IMR-90 (cell line): ENCODE data around the gene ACOT7. TPM values are rescaled to one million over a fixed set of nuclear protein-coding genes. Genes with fewer than 3 reads are reported as not detected.

Experiments
- ATAC-seq: fragments of 200-7000 bp; cut with Tn5 transposase; 2 replicates; pipeline ENCODE4 v1.9.1; 2020; ENCODE audit warnings: low read depth, mild to moderate bottlenecking, moderate library complexity
- BruUV-seq: library from RNA; stranded (reverse); fragments of 400-500 nt; replicated peaks from 2 replicates; lab custom pipeline; 2021; lab: Mats Ljungman, UMichigan
- CTCF ChIA-PET: fragments of 300-600 bp; formaldehyde crosslinking; extraction: SDS; loops from one replicate; lab custom pipeline; 2021; ENCODE audit warnings: antibody characterized with exemption; lab: Yijun Ruan, JAX
- POLR2A ChIA-PET: fragments of 300-600 bp; sonication (Branson Sonifier 250); formaldehyde crosslinking; loops from one replicate; lab custom pipeline; 2022; ENCODE audit warnings: antibody characterized with exemption; ENCODE audit not compliant: unreplicated experiment; lab: Charles Lee
- DNase-seq: peaks from one replicate; pipeline ENCODE4 v3.0.0; 2013
- H2AFZ ChIP-seq: replicated peaks from 2 replicates; pipeline ENCODE3; 2013; ENCODE audit warnings: low read length, mild to moderate bottlenecking; ENCODE audit not compliant: poor library complexity
- H2AK5ac ChIP-seq: 2 replicates; pipeline ENCODE4 v1.6.1; 2013; ENCODE audit warnings: low read depth, low read length, inconsistent platforms
- H2AK9ac ChIP-seq: replicated peaks from 2 replicates; pipeline ENCODE3; 2013; ENCODE audit warnings: mild to moderate bottlenecking, low read depth, low read length, moderate library complexity; ENCODE audit not compliant: poor library complexity
- H2BK120ac ChIP-seq: 2 replicates; pipeline ENCODE4 v1.6.1; 2013; ENCODE audit warnings: low read depth, low read length, inconsistent platforms
- H2BK15ac ChIP-seq: 3 replicates; pipeline ENCODE4 v1.6.1; 2013; ENCODE audit warnings: low read depth, low read length, inconsistent platforms
- H2BK20ac ChIP-seq: 2 replicates; pipeline ENCODE4 v1.6.1; 2013; ENCODE audit warnings: low read depth, mild to moderate bottlenecking, inconsistent platforms, low read length, moderate library complexity
- H2BK5ac ChIP-seq: 2 replicates; pipeline ENCODE4 v1.6.1; 2013; ENCODE audit warnings: mild to moderate bottlenecking, low read depth, low read length, inconsistent platforms; ENCODE audit not compliant: poor library complexity, severe bottlenecking
- H3K14ac ChIP-seq: replicated peaks from 2 replicates; pipeline ENCODE4 v1.6.1; 2013; ENCODE audit warnings: low read depth, low read length, inconsistent platforms
- H3K18ac ChIP-seq: 2 replicates; pipeline ENCODE4 v1.6.1; 2013; ENCODE audit warnings: low read depth, low read length, control low read depth
- H3K23ac ChIP-seq: 2 replicates; pipeline ENCODE4 v1.6.1; 2013; ENCODE audit warnings: low read depth, low read length, inconsistent platforms
- H3K27ac ChIP-seq: 2 replicates; pipeline ENCODE4 v1.5.1; 2013; ENCODE audit warnings: mild to moderate bottlenecking, control low read depth, low read length; ENCODE audit not compliant: insufficient read depth
- H3K27me3 ChIP-seq: 2 replicates; pipeline ENCODE4 v1.6.1; 2013; ENCODE audit warnings: low read length; ENCODE audit not compliant: control insufficient read depth, insufficient read depth
- H3K36me3 ChIP-seq: 2 replicates; pipeline ENCODE4 v1.6.1; 2013; ENCODE audit warnings: low read length, mixed read lengths; ENCODE audit not compliant: control insufficient read depth, insufficient read depth
- H3K4ac ChIP-seq: 2 replicates; pipeline ENCODE4 v1.6.1; 2013; ENCODE audit warnings: low read depth, low read length, inconsistent platforms
- H3K4me1 ChIP-seq: 2 replicates; pipeline ENCODE4 v1.6.1; 2013; ENCODE audit warnings: low read length, mixed read lengths; ENCODE audit not compliant: control insufficient read depth, insufficient read depth
- H3K4me2 ChIP-seq: 2 replicates; pipeline ENCODE4 v1.6.1; 2013; ENCODE audit warnings: low read depth, mild to moderate bottlenecking, control low read depth, low read length, moderate library complexity
- H3K4me3 ChIP-seq: 2 replicates; pipeline ENCODE4 v1.5.1; 2013; ENCODE audit warnings: low read depth, mild to moderate bottlenecking, control low read depth, low read length, moderate library complexity; ENCODE audit not compliant: insufficient read depth
- H3K56ac ChIP-seq: 2 replicates; pipeline ENCODE4 v1.6.1; 2013; ENCODE audit warnings: low read length, inconsistent platforms; ENCODE audit not compliant: insufficient read depth; ENCODE audit errors: extremely low read depth
- H3K79me1 ChIP-seq, 2 experiments: 2 replicates each; pipeline ENCODE4 v1.6.1; 2013; ENCODE audit warnings: low read length in 2 of 2, inconsistent platforms in 1 of 2, low read depth in 1 of 2
- H3K9ac ChIP-seq: 2 replicates; pipeline ENCODE4 v1.6.1; 2013; ENCODE audit warnings: low read depth, low read length, control low read depth
- H3K9me1 ChIP-seq: 2 replicates; pipeline ENCODE4 v1.6.1; 2013; ENCODE audit warnings: low read length, inconsistent platforms; ENCODE audit not compliant: insufficient read depth
- H3K9me3 ChIP-seq: 2 replicates; pipeline ENCODE4 v1.6.1; 2013; ENCODE audit warnings: low read length; ENCODE audit not compliant: control insufficient read depth, insufficient read depth
- H4K20me1 ChIP-seq: 2 replicates; pipeline ENCODE4 v1.6.1; 2013; ENCODE audit warnings: low read length, inconsistent platforms; ENCODE audit not compliant: insufficient read depth
- H4K5ac ChIP-seq: 2 replicates; pipeline ENCODE4 v1.6.1; 2013; ENCODE audit warnings: mild to moderate bottlenecking, low read depth, low read length, control low read depth
- H4K8ac ChIP-seq, 2 experiments: 2 replicates each; pipeline ENCODE4 v1.6.1; 2013; ENCODE audit warnings: low read depth in 2 of 2, low read length in 2 of 2, control low read depth in 1 of 2, inconsistent platforms in 1 of 2
- H4K91ac ChIP-seq: 2 replicates; pipeline ENCODE4 v1.6.1; 2013; ENCODE audit warnings: low read depth, low read length, inconsistent platforms; ENCODE audit not compliant: insufficient read depth
- CEBPB ChIP-seq: IDR thresholded peaks from 2 replicates; pipeline ENCODE4 v1.6.1; 2012; ENCODE audit warnings: low read depth, low read length, improper control_type of control experiment
- CHD1 ChIP-seq: IDR thresholded peaks from 2 replicates; pipeline ENCODE4 v1.6.1; 2012; ENCODE audit warnings: low read depth, low read length, improper control_type of control experiment
- MAZ ChIP-seq: IDR thresholded peaks from 2 replicates; pipeline ENCODE4 v1.6.1; 2012; ENCODE audit warnings: low read depth, mild to moderate bottlenecking, low read length, improper control_type of control experiment, moderate library complexity, borderline replicate concordance
- RAD21 ChIP-seq: IDR thresholded peaks from 2 replicates; pipeline ENCODE4 v1.6.1; 2012; ENCODE audit warnings: low read length, improper control_type of control experiment
- SMC3 ChIP-seq: fragments of 150-350 bp; IDR thresholded peaks from 2 replicates; pipeline ENCODE4 v1.6.1; 2016; ENCODE audit warnings: low read depth, mild to moderate bottlenecking, antibody characterized with exemption, low read length, moderate library complexity
- WGBS, 2 experiments: methylation state at CpG; one replicate each; pipeline versions ENCODE4 v1.1.5 to v1.1.7; 2013; ENCODE audit warnings: missing lambda C conversion rate in 2 of 2; ENCODE audit not compliant: insufficient read length in 1 of 2; ENCODE audit errors: extremely low coverage in 2 of 2; 5-methylcytosine and 5-hydroxymethylcytosine counted together
- dilution Hi-C: fragments of 300-500 bp; cut with HindIII; formaldehyde crosslinking; loops from one replicate; pipeline ENCODE4 v1.14.3; 2018; ENCODE audit warnings: low sequenced_read_pairs; ENCODE audit not compliant: unreplicated experiment
- in situ Hi-C: fragments of 300-500 bp; cut with MboI; formaldehyde crosslinking; loops from 3 replicates; pipeline ENCODE4 v1.14.3; 2019; ENCODE audit warnings: low sequenced_read_pairs, inconsistent platforms, mixed read lengths
- intact Hi-C: fragments of 100-400 bp; cut with micrococcal nuclease; formaldehyde crosslinking; loops from 2 replicates; pipeline ENCODE4 v1.10.0; 2022
- polyA plus RNA-seq, 3 experiments: library from polyadenylated mRNA; depleted of rRNA; stranded (reverse); fragments of >200 nt; gene quantifications; 2 replicates each; pipeline ENCODE4 v1.2.3, GENCODE V29; 2012; ENCODE audit warnings: low replicate concordance in 1 of 3
- total RNA-seq: library from RNA; depleted of rRNA; stranded (reverse); fragments of >200 nt; gene quantifications from 2 replicates; pipeline ENCODE4 v1.2.3, GENCODE V29; 2012
- TF ChIP-seq, protein P1 (sequence below): fragments of 150-350 bp; IDR thresholded peaks from 2 replicates; pipeline ENCODE4 v1.6.1; 2017; ENCODE audit warnings: mild to moderate bottlenecking, antibody characterized with exemption, low read length, low read depth
- TF ChIP-seq, protein P2 (sequence below): fragments of 150-350 bp; IDR thresholded peaks from 2 replicates; pipeline ENCODE4 v1.6.1; 2016; ENCODE audit warnings: low read depth, mild to moderate bottlenecking, low read length, moderate library complexity, borderline replicate concordance

The ACOT7 gene
- total and polyA plus RNA-seq, 2 of the 4 experiments (the other 2 are of a cell fraction), result 51.6 to 242 TPM

DNA sequence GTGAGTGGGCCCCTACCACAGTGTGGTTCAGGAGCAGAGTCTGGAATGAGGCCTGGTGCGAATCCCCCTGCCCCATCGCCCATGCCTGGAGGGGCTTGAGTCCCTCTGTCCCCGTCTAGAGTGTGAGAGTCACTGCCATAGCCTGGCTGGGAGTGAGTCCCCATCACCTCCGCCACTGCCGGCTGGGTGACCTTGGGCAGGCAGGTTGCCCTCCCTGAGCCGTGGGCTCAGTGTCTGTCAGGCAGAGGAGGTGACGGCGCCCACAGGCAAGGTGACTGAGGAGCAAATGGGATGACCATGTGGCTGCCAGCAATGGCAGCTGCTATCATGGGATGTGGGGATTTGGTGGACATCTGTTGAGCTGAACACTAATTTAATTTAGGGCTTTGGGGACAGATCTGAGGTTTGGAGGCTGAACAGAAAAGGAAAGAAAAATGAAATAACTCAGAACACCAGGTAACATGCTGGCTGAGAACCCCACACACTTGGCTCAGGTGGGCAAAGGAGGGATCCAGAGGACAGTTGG lies 94.6 kb downstream of the ACOT7 start:
- Histone ChIP-seq H4K5ac (no peak overlapping the region), H3K23ac (no peak overlapping the region), H2BK5ac (no peak overlapping the region), H3K9me3 (no peaks in the 10 kb centered on the region), H3K14ac (no peak overlapping the region), H2BK20ac (no peak overlapping the region), H3K27me3 (no peaks in the 10 kb centered on the region), H2AK5ac (no peak overlapping the region), H3K9ac (no peak overlapping the region), H3K4ac (no peak overlapping the region), H3K36me3 (no peaks in the 10 kb centered on the region), H3K27ac (no peak overlapping the region), H4K91ac (no peak overlapping the region), H2BK120ac (no peak overlapping the region), H3K79me1 (peaks cover 4 to 18% of the 10 kb centered on the region in 2 experiments; a peak in 3 of 4 replicates), H3K56ac (no peak overlapping the region), H3K4me2 (no peak overlapping the region), H3K4me3 (no peak overlapping the region), H2BK15ac (no peak overlapping the region), H3K18ac (no peak overlapping the region), H3K9me1 (peaks cover 7% of the 10 kb centered on the region; the same call in 1 of the 2 replicates), H2AK9ac (no peak overlapping the region), H2AFZ (no peak overlapping the region), H4K8ac (no peak overlapping the region), H3K4me1 (no peaks in the 10 kb centered on the region), H4K20me1 (no peaks in the 10 kb centered on the region; the same call in 1 of the 2 replicates)
- dilution Hi-C loops, result no loop called here
- ATAC-seq, result no peak
- BruUV-seq, result no TSS peak
- ChIA-PET POLR2A (no interaction called here), CTCF (no interaction called here)
- in situ Hi-C loops, result no loop called here
- WGBS, 2 experiments, result 94% methylated on average over 3 of the region's 8 CpGs; no CpG with 5 or more reads in 1 of the 2 experiments
- TF ChIP-seq, protein P1, sequence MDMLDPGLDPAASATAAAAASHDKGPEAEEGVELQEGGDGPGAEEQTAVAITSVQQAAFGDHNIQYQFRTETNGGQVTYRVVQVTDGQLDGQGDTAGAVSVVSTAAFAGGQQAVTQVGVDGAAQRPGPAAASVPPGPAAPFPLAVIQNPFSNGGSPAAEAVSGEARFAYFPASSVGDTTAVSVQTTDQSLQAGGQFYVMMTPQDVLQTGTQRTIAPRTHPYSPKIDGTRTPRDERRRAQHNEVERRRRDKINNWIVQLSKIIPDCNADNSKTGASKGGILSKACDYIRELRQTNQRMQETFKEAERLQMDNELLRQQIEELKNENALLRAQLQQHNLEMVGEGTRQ, result no peak
- TF ChIP-seq RAD21 (no peak), SMC3 (no peak), CHD1 (no peak), CEBPB (no peak), MAZ (no peak)
- TF ChIP-seq, protein P2, sequence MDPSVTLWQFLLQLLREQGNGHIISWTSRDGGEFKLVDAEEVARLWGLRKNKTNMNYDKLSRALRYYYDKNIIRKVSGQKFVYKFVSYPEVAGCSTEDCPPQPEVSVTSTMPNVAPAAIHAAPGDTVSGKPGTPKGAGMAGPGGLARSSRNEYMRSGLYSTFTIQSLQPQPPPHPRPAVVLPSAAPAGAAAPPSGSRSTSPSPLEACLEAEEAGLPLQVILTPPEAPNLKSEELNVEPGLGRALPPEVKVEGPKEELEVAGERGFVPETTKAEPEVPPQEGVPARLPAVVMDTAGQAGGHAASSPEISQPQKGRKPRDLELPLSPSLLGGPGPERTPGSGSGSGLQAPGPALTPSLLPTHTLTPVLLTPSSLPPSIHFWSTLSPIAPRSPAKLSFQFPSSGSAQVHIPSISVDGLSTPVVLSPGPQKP, result no peak
- DNase-seq, result no peak
- intact Hi-C loops, result no loop called here
